Gastrocnemius medialis (tissue), 4 donors: ENCODE data around the gene RPP21. TPM values are rescaled to one million over a fixed set of nuclear protein-coding genes. Genes with fewer than 3 reads are reported as not detected.
"Not testable (repeated sequence)": the region's sequence is repeated elsewhere in the genome, so short reads cannot be mapped to it uniquely, and the experiment has no call there.

ENCODE experiments used
- ATAC-seq, 2 donors: fragments of 150-250 bp; one replicate each; pipeline ENCODE4 v1.9.1; 2016
- DNase-seq, 2 donors: peaks; one replicate each; pipeline ENCODE4 v3.0.0-alpha.2; 2019
- H3K27ac ChIP-seq, 4 donors: fragments of 200-600 bp; sonication (generic); 1 replicate in 1 of 4; 2 replicates in 3 of 4; pipeline ENCODE4 v1.5.1; 2016 to 2018; ENCODE audit warnings: mild to moderate bottlenecking in 2 of 4, moderate library complexity in 1 of 4
- H3K27me3 ChIP-seq, 3 donors: fragments of 200-600 bp; sonication (generic) in 2 of 3; 1 replicate in 1 of 3; 2 replicates in 2 of 3; pipeline versions ENCODE4 v1.5.1 to v1.6.0; 2016 to 2019; ENCODE audit warnings: mild to moderate bottlenecking in 1 of 3, moderate library complexity in 1 of 3
- H3K36me3 ChIP-seq, 2 donors: fragments of 200-600 bp; sonication (generic) in 1 of 2; one replicate each; pipeline ENCODE4 v1.5.1; 2017 to 2018
- H3K4me1 ChIP-seq, 2 donors: fragments of 200-600 bp; sonication (generic) in 1 of 2; one replicate each; pipeline ENCODE4 v1.5.1; 2016 to 2017; ENCODE audit warnings: mild to moderate bottlenecking in 2 of 2
- H3K4me3 ChIP-seq, 4 donors: fragments of 200-600 bp; sonication (generic) in 3 of 4; 1 replicate in 1 of 4; 2 replicates in 3 of 4; pipeline ENCODE4 v1.5.1; 2016 to 2019; ENCODE audit warnings: mild to moderate bottlenecking in 2 of 4
- H3K9me3 ChIP-seq, 3 donors: fragments of 200-600 bp; sonication (generic) in 2 of 3; 1 replicate in 1 of 3; 2 replicates in 2 of 3; pipeline ENCODE4 v1.5.1; 2016 to 2019
- CTCF ChIP-seq, 5 experiments: fragments of 450-650 bp in 3 of 5; fragments of 200-600 bp in 2 of 5; sonication (generic) in 2 of 5; IDR thresholded peaks in 4 of 5; conservative IDR thresholded peaks in 1 of 5; 1 replicate in 4 of 5; 2 replicates in 1 of 5; pipeline ENCODE4 v1.5.1; 2016 to 2019; ENCODE audit warnings: antibody characterized with exemption in 5 of 5, mild to moderate bottlenecking in 3 of 5, moderate library complexity in 3 of 5
- POLR2A ChIP-seq, 2 donors: fragments of 450-650 bp; IDR thresholded peaks; one replicate each; pipeline ENCODE4 v1.6.1; 2017; ENCODE audit warnings: antibody characterized with exemption in 2 of 2, mild to moderate bottlenecking in 2 of 2, moderate library complexity in 2 of 2
- in situ Hi-C, 4 donors: fragments of 200-750 bp; cut with MboI; loops; one replicate each; pipeline versions ENCODE4 v1.15.0 to v1.8.0; 2017; ENCODE audit warnings: low sequenced_read_pairs in 4 of 4
- intact Hi-C: fragments of 100-400 bp; cut with DNase I; formaldehyde crosslinking; loops from one replicate; pipeline ENCODE4 v1.15.1; 2023; ENCODE audit warnings: low total_unique reads
- total RNA-seq, 4 donors: library from RNA; depleted of rRNA; stranded (reverse); fragments of >200 nt; gene quantifications; one replicate each; pipeline versions ENCODE4 v1.1.0 to v1.2.3, GENCODE V29; 2016

Gene RPP21
- total RNA-seq, 4 donors from 2014 or later: 44.5 to 103 (median 85.4) TPM

DNA sequence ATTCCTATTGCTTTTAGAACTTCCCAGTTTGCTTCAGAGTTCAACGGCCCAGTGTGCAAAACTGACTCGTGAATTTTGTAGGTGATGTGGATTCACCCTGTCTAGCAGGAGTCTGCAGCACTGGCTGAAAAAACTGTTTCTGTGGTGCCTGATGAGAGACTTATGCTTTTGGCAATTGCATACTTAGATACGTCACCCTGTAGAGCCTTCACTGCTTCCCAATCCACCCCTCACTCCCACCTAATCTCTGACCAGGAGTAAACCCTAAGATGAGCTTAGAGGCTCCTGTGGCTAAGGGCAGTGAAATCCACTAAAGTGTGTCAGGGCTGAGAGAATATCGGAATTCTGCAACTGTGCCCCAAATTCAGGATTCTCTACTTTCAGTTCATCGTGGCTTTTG lies 14.3 kb downstream of the RPP21 start:
- no peaks in the 10 kb centered on the region for H3K36me3 ChIP-seq
- intact Hi-C loops (no loop called here), in situ Hi-C loops (no loop called here)
- no peaks in the 10 kb centered on the region for H3K4me1 ChIP-seq
- H3K4me3 ChIP-seq: no peak overlapping the region
- DNase-seq: no peak
- no peak for TF ChIP-seq CTCF (IDR thresholded peaks at IDR 0.05 in 4 of 5, conservative IDR thresholded peaks at IDR 0.05 in 1 of 5)
- TF ChIP-seq POLR2A (IDR thresholded peaks at IDR 0.05): no peak
- no peaks in the 10 kb centered on the region for H3K9me3 ChIP-seq
- ATAC-seq: no peak
- peaks cover 36 to 55% (median 40%) of the 10 kb centered on the region in 3 donors for H3K27me3 ChIP-seq
- no peak overlapping the region for H3K27ac ChIP-seq

GRCh38 chr6:30360139-30360538 lies 15.2 kb downstream of the RPP21 start:
- no peak for ATAC-seq
- no peaks in the 10 kb centered on the region for H3K9me3 ChIP-seq
- H3K27ac ChIP-seq: no peak overlapping the region
- no peak for DNase-seq
- no peaks in the 10 kb centered on the region for H3K4me1 ChIP-seq
- no peak overlapping the region for H3K4me3 ChIP-seq
- no peaks in the 10 kb centered on the region for H3K36me3 ChIP-seq
- intact Hi-C loops: no loop called here
- TF ChIP-seq CTCF (IDR thresholded peaks at IDR 0.05 in 4 of 5, conservative IDR thresholded peaks at IDR 0.05 in 1 of 5): no peak
- TF ChIP-seq POLR2A (IDR thresholded peaks at IDR 0.05): no peak
- in situ Hi-C loops: no loop called here
- H3K27me3 ChIP-seq: peaks cover 36 to 55% (median 40%) of the 10 kb centered on the region in 3 donors

GRCh38 chr6:30361661-30362060 lies 16.7 kb downstream of the RPP21 start:
- intact Hi-C loops (no loop called here), in situ Hi-C loops (no loop called here)
- Histone ChIP-seq H3K27me3 (peaks cover 36 to 56% (median 42%) of the 10 kb centered on the region in 3 donors), H3K27ac (no peak overlapping the region), H3K36me3 (no peaks in the 10 kb centered on the region), H3K4me3 (no peak overlapping the region), H3K9me3 (no peaks in the 10 kb centered on the region), H3K4me1 (no peaks in the 10 kb centered on the region)
- TF ChIP-seq CTCF (IDR thresholded peaks at IDR 0.05 in 4 of 5, conservative IDR thresholded peaks at IDR 0.05 in 1 of 5): no peak
- TF ChIP-seq POLR2A (IDR thresholded peaks at IDR 0.05): no peak
- no peak for ATAC-seq
- no peak for DNase-seq

DNA sequence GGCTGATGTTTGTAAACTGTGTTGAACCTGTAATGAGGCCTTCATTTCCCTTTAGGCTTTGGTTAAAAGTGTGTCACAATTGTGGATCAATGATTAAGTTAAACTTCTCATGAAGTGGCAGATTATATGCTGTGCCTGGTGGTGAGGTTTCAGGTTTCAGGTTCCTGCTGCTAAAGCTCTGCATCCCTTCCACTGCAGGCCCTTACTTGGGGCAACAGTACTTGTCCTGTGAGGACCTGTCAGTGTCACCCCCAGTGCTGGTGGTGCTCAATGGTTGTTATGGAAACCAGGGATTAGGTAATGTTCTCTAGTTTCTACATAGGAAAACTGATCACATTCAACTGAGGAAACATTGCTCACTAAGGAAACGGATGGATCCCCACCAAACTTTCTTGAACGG lies 18.5 kb downstream of the RPP21 start:
- in situ Hi-C loops (no loop called here), intact Hi-C loops (no loop called here)
- H3K36me3 ChIP-seq: no peaks in the 10 kb centered on the region
- no peaks in the 10 kb centered on the region for H3K9me3 ChIP-seq
- TF ChIP-seq CTCF (IDR thresholded peaks at IDR 0.05 in 4 of 5, conservative IDR thresholded peaks at IDR 0.05 in 1 of 5) (no peak), POLR2A (IDR thresholded peaks at IDR 0.05) (no peak)
- ATAC-seq (no peak), DNase-seq (no peak)
- no peak overlapping the region for H3K4me3 ChIP-seq
- no peaks in the 10 kb centered on the region for H3K4me1 ChIP-seq
- peaks cover 21 to 43% (median 24%) of the 10 kb centered on the region in 3 donors for H3K27me3 ChIP-seq
- no peak overlapping the region for H3K27ac ChIP-seq

DNA sequence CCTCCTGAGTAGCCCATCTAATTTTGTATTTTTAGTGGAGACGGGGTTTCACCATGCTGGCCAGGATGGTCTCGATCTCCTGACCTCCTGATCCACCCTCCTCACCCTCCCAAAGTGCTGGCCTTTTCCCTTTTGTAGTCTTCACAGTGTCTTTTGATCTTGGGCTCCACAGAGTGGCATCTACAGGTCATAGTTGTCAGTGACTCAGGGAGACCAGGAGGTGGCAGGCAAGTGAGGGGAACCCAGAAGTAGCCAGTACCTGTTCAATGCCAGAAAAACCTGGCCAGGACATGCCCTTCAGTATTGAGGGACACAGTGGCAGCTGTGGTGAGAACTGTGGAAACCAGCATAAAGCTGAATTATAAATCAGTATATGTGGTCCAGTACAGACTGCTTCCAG lies 19.6 kb downstream of the RPP21 start:
- H3K27me3 ChIP-seq: peaks cover 10 to 32% (median 22%) of the 10 kb centered on the region in 3 donors
- H3K9me3 ChIP-seq: no peaks in the 10 kb centered on the region
- ATAC-seq (no peak), DNase-seq (no peak)
- no peak overlapping the region for H3K4me3 ChIP-seq
- no peaks in the 10 kb centered on the region for H3K36me3 ChIP-seq
- H3K4me1 ChIP-seq: no peaks in the 10 kb centered on the region
- intact Hi-C loops (no loop called here), in situ Hi-C loops (no loop called here)
- TF ChIP-seq POLR2A (IDR thresholded peaks at IDR 0.05) (no peak), CTCF (IDR thresholded peaks at IDR 0.05 in 4 of 5, conservative IDR thresholded peaks at IDR 0.05 in 1 of 5) (no peak)
- no peak overlapping the region for H3K27ac ChIP-seq

GRCh38 chr6:30369280-30369679 lies 24.3 kb downstream of the RPP21 start:
- in situ Hi-C loops, H3K4me3 ChIP-seq, H3K4me1 ChIP-seq, H3K27ac ChIP-seq, DNase-seq, H3K36me3 ChIP-seq, ATAC-seq, intact Hi-C loops, H3K9me3 ChIP-seq, H3K27me3 ChIP-seq: not testable (repeated sequence)
